M059J (cell line): ENCODE results near the gene APOLD1. TPM values are rescaled to one million over a fixed set of nuclear protein-coding genes. Genes with fewer than 3 reads are reported as not detected.
A peak's percentile ranks its signal among the peaks of the same experiment; 100 is the strongest.
"Not testable (repeated sequence)": the region's sequence is repeated elsewhere in the genome, so short reads cannot be mapped to it uniquely, and the experiment has no call there.

Source experiments
- DNase-seq: peaks from one replicate; pipeline ENCODE4 v3.0.0-alpha.2; 2012; ENCODE audit warnings: low read depth
- total RNA-seq: library from RNA; depleted of rRNA; stranded (reverse); fragments of >200 nt; shearing (Covaris generic); gene quantifications from 2 replicates; pipeline ENCODE4 v1.2.3, GENCODE V29; 2014; rRNA removed

Gene APOLD1, protein sequence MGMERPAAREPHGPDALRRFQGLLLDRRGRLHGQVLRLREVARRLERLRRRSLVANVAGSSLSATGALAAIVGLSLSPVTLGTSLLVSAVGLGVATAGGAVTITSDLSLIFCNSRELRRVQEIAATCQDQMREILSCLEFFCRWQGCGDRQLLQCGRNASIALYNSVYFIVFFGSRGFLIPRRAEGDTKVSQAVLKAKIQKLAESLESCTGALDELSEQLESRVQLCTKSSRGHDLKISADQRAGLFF
- 16.9 and 18.9 TPM in 2 replicates for total RNA-seq

DNA sequence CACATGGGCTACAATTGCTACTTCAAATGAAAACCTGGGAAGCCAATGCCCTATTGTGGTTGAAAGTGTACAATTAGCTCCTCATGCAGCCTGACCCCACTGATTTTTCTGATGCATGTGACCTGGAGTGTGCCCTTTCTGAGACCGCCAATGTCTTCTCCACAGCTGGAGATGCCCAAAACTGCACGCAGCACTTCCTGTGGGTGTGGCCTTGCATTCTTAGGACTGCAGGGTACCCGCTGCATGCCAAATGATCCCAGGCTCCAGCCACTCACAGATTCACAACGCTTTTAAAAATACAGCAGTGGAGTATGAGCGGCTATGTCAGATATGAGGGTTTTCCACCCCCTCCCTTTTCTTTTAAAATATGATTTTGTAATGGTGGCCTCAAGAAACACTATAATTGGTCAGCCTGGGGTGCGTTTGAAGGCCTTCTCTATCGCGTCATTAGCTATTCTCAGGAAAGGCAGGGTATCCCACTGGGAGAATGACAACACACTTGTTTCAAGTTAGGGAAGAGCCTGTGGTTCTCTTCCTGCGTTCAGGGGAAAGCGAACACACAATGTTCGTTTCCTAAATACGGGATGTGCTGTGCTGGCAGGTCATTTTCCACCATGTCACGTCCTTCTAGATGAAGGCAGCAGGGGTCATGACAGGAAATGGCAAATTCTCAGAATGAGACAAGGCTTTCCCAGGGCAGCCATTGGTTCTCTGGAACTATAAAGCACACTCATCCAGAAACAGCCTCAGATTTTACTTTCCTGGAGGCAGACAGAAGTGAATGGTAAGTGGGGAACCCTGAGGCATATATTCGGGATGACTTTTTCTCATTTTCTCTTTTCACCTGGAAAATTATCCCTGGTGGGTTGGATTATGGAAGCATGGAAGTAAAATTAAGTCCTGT, at the start of gene APOLD1:
APOLD1 (plus strand) TSS at position 749 of the 904 bp plus-strand sequence; CDS start at position 782, 33 bp downstream.
- peak; percentile 32 for DNase-seq

DNA sequence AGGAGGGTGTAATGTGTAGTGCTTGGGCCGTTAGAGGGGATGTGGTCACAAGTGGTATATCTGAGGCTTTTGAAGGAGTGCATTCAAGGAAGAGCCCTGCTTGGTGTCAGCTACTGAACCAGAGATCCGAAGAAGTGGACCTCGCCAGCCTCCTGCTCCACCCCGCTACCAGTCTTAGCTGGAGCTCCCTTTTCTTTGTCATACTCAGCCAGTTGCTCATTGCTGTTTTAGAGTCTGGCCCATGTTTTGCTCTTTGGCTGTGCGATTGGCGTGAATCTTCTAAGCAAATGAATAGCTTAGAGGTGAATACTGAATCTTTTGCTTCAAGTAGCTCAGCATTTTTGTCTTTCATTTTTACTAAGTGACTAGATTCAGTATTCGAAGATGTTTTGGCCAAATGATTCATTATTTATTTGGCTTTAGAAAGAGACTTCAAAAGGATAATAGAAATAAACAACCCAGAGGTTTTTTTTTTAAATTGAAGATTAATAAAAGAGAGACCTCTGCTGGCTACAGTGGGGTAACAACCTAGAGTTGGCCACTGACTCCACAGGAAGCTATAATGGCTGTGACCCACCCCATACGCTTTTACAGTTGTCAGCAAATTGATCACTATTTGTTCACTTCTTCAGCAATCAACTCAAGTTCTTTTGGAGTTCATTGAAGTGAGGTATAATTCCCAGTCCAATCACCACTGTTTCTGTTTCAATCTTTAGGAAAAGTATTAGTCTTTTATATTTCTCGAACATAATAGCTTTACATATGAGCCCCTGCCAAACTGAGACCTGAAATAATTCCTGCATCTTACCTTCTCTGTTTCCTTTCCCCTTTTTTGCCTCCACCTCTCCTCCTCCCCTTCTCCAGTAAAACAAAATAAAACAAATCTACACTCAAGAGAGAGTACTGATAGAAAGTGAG, 48.4 kb upstream of the APOLD1 start:
- peak; percentile 85 for DNase-seq

GRCh38 chr12:12738152-12738551, 47.3 kb upstream of the APOLD1 start:
- DNase-seq = not testable (repeated sequence)

DNA sequence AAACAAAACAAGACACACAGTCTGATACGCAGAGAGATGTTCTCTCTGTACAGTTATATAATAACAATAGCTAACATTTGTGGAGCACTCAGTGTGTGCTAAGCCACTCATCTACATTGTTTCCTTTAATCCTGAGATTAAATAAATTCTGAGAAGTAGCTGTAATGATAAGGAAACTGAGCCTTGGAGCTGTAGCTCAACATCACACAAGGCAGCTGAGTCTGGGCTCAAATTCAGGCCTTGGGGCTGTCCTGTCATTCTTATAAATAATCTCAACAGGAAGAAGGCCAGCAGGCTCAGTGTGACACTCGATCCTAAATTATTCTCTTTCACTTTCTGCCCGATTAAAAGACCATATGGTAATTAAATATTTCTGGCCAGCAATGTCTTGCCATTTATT, 43.8 kb upstream of the APOLD1 start:
- DNase-seq = peak; percentile 57

DNA sequence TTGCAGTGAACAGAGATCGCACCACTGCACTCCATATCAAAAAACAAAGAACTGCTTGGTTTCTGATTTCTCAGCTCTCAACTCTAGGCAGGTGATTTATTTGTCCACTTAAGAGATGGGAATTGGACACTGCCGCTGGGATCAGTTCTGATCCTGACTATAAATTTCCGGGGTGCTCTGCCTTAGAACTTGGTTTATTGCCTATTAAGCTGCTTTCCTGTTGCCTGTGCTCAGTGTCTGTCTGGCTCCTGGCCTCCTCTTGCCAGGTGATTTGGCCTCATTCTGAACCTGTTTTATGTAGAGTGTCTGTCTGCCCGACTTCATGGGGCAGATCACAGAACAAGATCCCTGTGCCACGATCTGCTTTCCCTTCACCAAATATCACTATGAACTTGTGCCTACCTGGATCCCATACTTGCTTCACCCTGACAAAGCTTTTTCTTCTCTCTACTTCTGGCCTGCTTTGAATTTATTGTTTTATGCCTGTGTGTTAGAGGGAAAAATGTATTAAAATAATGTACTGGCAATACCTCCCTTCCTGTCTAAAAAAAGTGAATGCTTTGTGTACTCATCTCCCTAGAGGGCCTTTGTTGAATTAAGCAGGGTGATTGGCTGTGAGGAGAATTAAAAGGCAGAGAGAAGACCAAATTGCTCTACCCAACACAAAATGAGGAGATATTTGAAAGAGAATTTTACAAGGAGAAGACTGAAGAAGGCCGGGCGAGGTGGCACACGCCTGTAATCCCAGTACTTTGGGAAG, 40.7 kb upstream of the APOLD1 start:
- DNase-seq = no peak

- DNase-seq = peak; percentile 62
Measured at GRCh38 chr12:12745576-12746211, 39.8 kb upstream of the APOLD1 start.

- no peak for DNase-seq
Measured at GRCh38 chr12:12747278-12747677, 38.2 kb upstream of the APOLD1 start.

- DNase-seq = no peak
Measured at GRCh38 chr12:12748044-12748443, 37.4 kb upstream of the APOLD1 start.

GRCh38 chr12:12749433-12749832, 36.0 kb upstream of the APOLD1 start:
- peak; percentile 43 for DNase-seq

GRCh38 chr12:12755923-12756322, 29.5 kb upstream of the APOLD1 start:
- no peak for DNase-seq

DNA sequence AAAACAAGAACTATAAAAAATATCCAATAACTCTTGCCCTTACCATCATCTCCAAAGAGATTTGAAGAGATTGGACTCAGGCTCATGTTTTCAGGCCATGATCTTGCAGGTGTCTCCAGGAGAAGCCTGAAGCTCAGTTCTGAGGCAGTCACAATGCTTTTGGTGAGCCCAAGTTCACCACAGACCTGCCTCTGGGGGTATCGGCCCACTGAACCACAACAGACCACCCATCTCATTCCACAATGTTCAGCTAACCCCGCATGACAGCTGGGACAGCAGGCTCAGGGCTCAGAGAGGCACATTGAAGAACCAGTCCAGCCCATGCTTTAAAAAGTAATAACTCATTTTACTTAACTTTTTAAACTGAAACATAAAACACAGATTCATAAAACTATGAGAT, 28.3 kb upstream of the APOLD1 start:
- DNase-seq = no peak

GRCh38 chr12:12759234-12759915, 26.1 kb upstream of the APOLD1 start:
- no peak for DNase-seq

DNA sequence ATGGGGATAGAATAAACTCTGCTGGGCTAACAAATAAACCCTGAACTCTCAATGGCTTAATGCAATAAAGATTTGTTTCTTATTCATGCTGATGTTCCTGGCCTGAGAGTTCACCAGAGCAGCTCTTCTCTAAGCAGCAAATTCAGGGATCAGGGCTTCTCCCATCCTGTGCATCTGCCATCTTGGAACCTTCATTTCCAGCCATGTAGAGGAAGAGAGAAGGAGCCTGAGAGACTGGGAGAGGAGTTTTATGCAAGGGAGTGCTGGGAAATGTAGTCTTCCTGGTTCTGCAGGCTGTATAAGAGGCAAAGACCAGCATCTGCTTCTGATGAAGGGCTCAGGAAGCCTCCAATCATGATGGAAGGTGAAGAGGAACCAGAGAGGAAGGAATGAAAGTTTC, 20.6 kb upstream of the APOLD1 start:
- no peak for DNase-seq

- DNase-seq = no peak
Measured at GRCh38 chr12:12770262-12770661, 15.2 kb upstream of the APOLD1 start.

GRCh38 chr12:12774791-12775190, 10.7 kb upstream of the APOLD1 start:
- no peak for DNase-seq

- peak; percentile 39 for DNase-seq
Measured at GRCh38 chr12:12776261-12776660, 9.2 kb upstream of the APOLD1 start.

- no peak for DNase-seq
Measured at GRCh38 chr12:12777092-12777491, 8.4 kb upstream of the APOLD1 start.

- no peak for DNase-seq
Measured at GRCh38 chr12:12779007-12779406, 6.5 kb upstream of the APOLD1 start.

DNA sequence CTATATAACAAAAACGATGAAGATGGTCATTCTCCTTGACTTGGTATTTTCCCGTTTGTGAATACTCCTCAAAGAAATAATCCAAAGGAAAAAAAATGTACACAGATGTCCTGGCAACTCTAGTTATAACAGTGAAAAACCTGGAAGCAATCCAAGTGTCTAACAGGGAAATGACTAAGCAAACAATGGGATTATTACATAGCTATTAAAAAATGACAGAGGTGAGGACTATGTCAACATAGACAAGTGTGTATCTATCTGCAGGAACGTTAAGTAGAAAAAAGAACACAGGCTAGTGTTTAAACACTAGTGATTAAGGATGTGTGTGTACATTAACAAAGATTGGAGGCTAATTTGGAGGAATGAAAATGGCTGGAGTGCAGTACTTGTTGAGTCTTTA, 5.9 kb upstream of the APOLD1 start:
- DNase-seq = peak; percentile 90

DNA sequence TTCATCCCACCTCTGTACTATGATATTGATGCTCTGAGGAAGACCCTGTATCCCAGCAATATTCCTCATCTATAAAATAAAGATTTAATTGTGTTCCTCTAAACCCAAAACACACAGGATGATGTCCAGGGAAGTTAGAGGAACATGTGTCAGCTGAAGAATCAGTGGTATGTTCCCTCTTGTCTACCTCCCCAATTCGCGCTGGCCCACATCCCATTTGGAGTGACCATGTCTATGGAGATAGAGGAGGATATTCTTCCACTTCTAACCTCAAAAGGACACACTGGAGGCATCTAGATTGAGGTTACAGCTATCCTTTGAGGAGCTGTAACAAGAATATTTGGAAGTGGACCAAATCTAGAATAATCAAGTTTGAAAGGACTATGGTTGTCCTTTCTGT, 1.3 kb upstream of the APOLD1 start:
- no peak for DNase-seq
